GM12878 (cell line): Measurements from ENCODE around the gene SSMEM1. TPM values are rescaled to one million over a fixed set of nuclear protein-coding genes. Genes with fewer than 3 reads are reported as not detected.

ENCODE experiments used
- ATAC-seq: fragments of 200-7000 bp; cut with Tn5 transposase; 3 replicates; pipeline ENCODE4 v1.9.1; 2020; ENCODE audit warnings: mild to moderate bottlenecking, moderate library complexity
- BruUV-seq: library from RNA; stranded (reverse); fragments of 400-500 nt; replicated peaks from 2 replicates; lab custom pipeline; 2021; lab: Mats Ljungman, UMichigan
- CTCF ChIA-PET: fragments of 300-600 bp; sonication (Branson Sonifier 250); formaldehyde crosslinking; extraction: SDS; loops from one replicate; lab custom pipeline; 2021; ENCODE audit warnings: inconsistent platforms; lab: Yijun Ruan, JAX
- POLR2A ChIA-PET: fragments of 350-600 bp; formaldehyde crosslinking; extraction: SDS; loops from one replicate; lab custom pipeline; 2021; ENCODE audit warnings: inconsistent platforms; lab: Charles Lee
- RAD21 ChIA-PET: fragments of 300-600 bp; sonication (Branson Sonifier 250); formaldehyde crosslinking; loops from one replicate; lab custom pipeline; 2023; ENCODE audit warnings: antibody characterized with exemption; ENCODE audit not compliant: unreplicated experiment; lab: Charles Lee
- SMC1A ChIA-PET: fragments of 300-600 bp; sonication (Branson Sonifier 250); formaldehyde crosslinking; loops from one replicate; lab custom pipeline; 2023; ENCODE audit not compliant: unreplicated experiment, uncharacterized antibody; lab: Charles Lee
- DNase-seq: peaks from one replicate; pipeline ENCODE4 v3.0.0-alpha.2; 2011; ENCODE audit warnings: low read depth, low spot score
- FAIRE-seq: peaks from 3 replicates; lab custom pipeline; 2011; peaks lifted over from hg19 to GRCh38; lab: Jason Lieb, UNC
- H2AFZ ChIP-seq: 2 replicates; pipeline ENCODE4 v1.6.0; 2011; ENCODE audit warnings: low read depth, low read length, control low read depth; ENCODE audit not compliant: control insufficient read depth
- H3K27ac ChIP-seq: 2 replicates; pipeline ENCODE4 v1.5.1; 2011; ENCODE audit warnings: control low read depth; ENCODE audit not compliant: control insufficient read depth, insufficient read depth
- H3K27me3 ChIP-seq, 2 experiments: replicated peaks in 1 of 2; 2 replicates each; pipeline versions ENCODE4 v1.6.0 to v1.6.1; 2011; ENCODE audit warnings: low read length in 1 of 2; ENCODE audit not compliant: control insufficient read depth in 2 of 2, insufficient read depth in 2 of 2
- H3K36me3 ChIP-seq, 2 experiments: 2 replicates each; pipeline ENCODE4 v1.5.1; 2011; ENCODE audit warnings: low read length in 1 of 2; ENCODE audit not compliant: control insufficient read depth in 2 of 2, insufficient read depth in 2 of 2
- H3K4me1 ChIP-seq: 2 replicates; pipeline ENCODE4 v1.6.1; 2011; ENCODE audit warnings: mild to moderate bottlenecking, low read length, moderate library complexity, mixed read lengths; ENCODE audit not compliant: control insufficient read depth, insufficient read depth
- H3K4me2 ChIP-seq: 2 replicates; pipeline ENCODE4 v1.6.0; 2011; ENCODE audit warnings: control low read depth; ENCODE audit not compliant: control insufficient read depth, insufficient read depth
- H3K4me3 ChIP-seq: fragments of 200-600 bp; sonication (generic); 2 replicates; pipeline ENCODE4 v1.5.1; 2016
- H3K79me2 ChIP-seq: 2 replicates; pipeline ENCODE4 v1.6.0; 2011; ENCODE audit warnings: low read length; ENCODE audit not compliant: control insufficient read depth, insufficient read depth
- H3K9ac ChIP-seq: 2 replicates; pipeline ENCODE4 v1.8.0; 2011; ENCODE audit warnings: low read length, control low read depth, mixed read lengths; ENCODE audit not compliant: control insufficient read depth, insufficient read depth
- H3K9me3 ChIP-seq: replicated peaks from 3 replicates; pipeline ENCODE4 v1.5.1; 2011; ENCODE audit warnings: mild to moderate bottlenecking, low read length; ENCODE audit not compliant: control insufficient read depth, insufficient read depth
- H4K20me1 ChIP-seq: 2 replicates; pipeline ENCODE4 v1.6.0; 2011; ENCODE audit not compliant: control insufficient read depth, insufficient read depth
- ATF3 ChIP-seq: IDR thresholded peaks from 2 replicates; pipeline ENCODE4 v1.6.1; 2011; ENCODE audit warnings: low read depth, mild to moderate bottlenecking, low read length, moderate library complexity, borderline replicate concordance; ENCODE audit errors: extremely low read depth
- E4F1 ChIP-seq: fragments of 450-650 bp; IDR thresholded peaks from 2 replicates; pipeline ENCODE4 v1.6.1; 2018; ENCODE audit warnings: borderline replicate concordance, mild to moderate bottlenecking; ENCODE audit not compliant: partially characterized antibody
- EZH2 ChIP-seq: IDR thresholded peaks from 2 replicates; pipeline ENCODE4 v1.6.1; 2012; ENCODE audit warnings: low read depth, mild to moderate bottlenecking, control low read depth, inconsistent platforms, low read length, borderline replicate concordance; ENCODE audit not compliant: control insufficient read depth
- IRF4 ChIP-seq: IDR thresholded peaks from 2 replicates; pipeline ENCODE4 v1.6.1; 2011; ENCODE audit warnings: low read depth, low read length
- LARP7 ChIP-seq: fragments of 450-650 bp; IDR thresholded peaks from 2 replicates; pipeline ENCODE4 v1.6.1; 2017; ENCODE audit warnings: mild to moderate bottlenecking
- MEF2B ChIP-seq: fragments of 450-650 bp; IDR thresholded peaks from 2 replicates; pipeline ENCODE4 v1.6.1; 2018; ENCODE audit warnings: mild to moderate bottlenecking, moderate library complexity; ENCODE audit not compliant: partially characterized antibody, poor library complexity, severe bottlenecking
- MYB ChIP-seq: fragments of 150-350 bp; IDR thresholded peaks from 2 replicates; pipeline ENCODE4 v1.6.1; 2014; ENCODE audit warnings: mild to moderate bottlenecking, low read depth, low read length, borderline replicate concordance
- PKNOX1 ChIP-seq: fragments of 450-650 bp; IDR thresholded peaks from 2 replicates; pipeline ENCODE4 v1.6.1; 2016; ENCODE audit warnings: mild to moderate bottlenecking
- RAD51 ChIP-seq: fragments of 450-650 bp; IDR thresholded peaks from 2 replicates; pipeline ENCODE4 v1.6.1; 2016; ENCODE audit warnings: moderate library complexity, mild to moderate bottlenecking, inconsistent platforms
- SIN3A ChIP-seq: IDR thresholded peaks from 2 replicates; pipeline ENCODE4 v1.6.1; 2012; ENCODE audit warnings: low read depth, low read length, improper control_type of control experiment
- SP1 ChIP-seq: IDR thresholded peaks from one replicate; pipeline ENCODE4 v1.6.1; 2011; ENCODE audit warnings: low read depth, low read length
- TARDBP ChIP-seq: IDR thresholded peaks from 2 replicates; pipeline ENCODE4 v1.6.1; 2016; ENCODE audit warnings: borderline replicate concordance
- ZNF384 ChIP-seq: IDR thresholded peaks from 2 replicates; pipeline ENCODE4 v1.6.1; 2012; ENCODE audit warnings: low read depth, mild to moderate bottlenecking, low read length, improper control_type of control experiment, borderline replicate concordance
- ZNF622 ChIP-seq: fragments of 450-650 bp; IDR thresholded peaks from 2 replicates; pipeline ENCODE4 v1.6.1; 2017; ENCODE audit warnings: mild to moderate bottlenecking, inconsistent platforms
- WGBS: methylation state at CpG from one replicate; pipeline ENCODE4 v1.1.6; 2016; ENCODE audit warnings: low lambda C conversion rate; ENCODE audit not compliant: insufficient replicate concordance, insufficient coverage; ENCODE audit errors: missing lambda C conversion rate; 5-methylcytosine and 5-hydroxymethylcytosine counted together
- in situ Hi-C: fragments of 300-500 bp; cut with MboI; formaldehyde crosslinking; loops from 9 replicates; pipeline ENCODE4 v1.14.3; 2018; ENCODE audit warnings: mixed read lengths
- intact Hi-C: fragments of 100-400 bp; cut with micrococcal nuclease; formaldehyde crosslinking; loops from one replicate; pipeline ENCODE4 v1.14.2; 2022; ENCODE audit not compliant: unreplicated experiment
- polyA plus RNA-seq, 11 experiments: library from polyadenylated mRNA; depleted of rRNA in 4 of 11; unstranded in 6 of 11; stranded (reverse) in 5 of 11; fragments of >200 nt; fragmentation: Nextera tagmentation in 4 of 11; fragmentation: Illumina TruSeq in 1 of 11; extraction: Ambion mirVana in 4 of 11; extraction: Trizol in 1 of 11; gene quantifications; 1 replicate in 1 of 11; 2 replicates in 10 of 11; pipeline versions ENCODE4 v1.2.1 to v1.2.3, GENCODE V29; 2011 to 2016; ENCODE audit warnings: inconsistent platforms in 2 of 11, missing spikeins in 2 of 11, low read depth in 1 of 11
- total RNA-seq, 4 experiments: library from RNA; depleted of rRNA in 3 of 4; stranded (reverse); fragments of >200 nt in 3 of 4; fragmentation: Illumina TruSeq in 1 of 4; extraction: Trizol in 1 of 4; gene quantifications; 2 replicates each; pipeline versions ENCODE4 v1.2.1 to v1.2.3, GENCODE V29; 2013 to 2021
- TF ChIP-seq, protein P1 (sequence below): fragments of 450-650 bp; IDR thresholded peaks from 2 replicates; pipeline ENCODE4 v1.6.1; 2016; ENCODE audit warnings: mild to moderate bottlenecking
- TF ChIP-seq, protein P2 (sequence below): IDR thresholded peaks from 2 replicates; pipeline ENCODE4 v1.6.1; 2011; ENCODE audit warnings: borderline replicate concordance, low read depth, mild to moderate bottlenecking, moderate library complexity, mixed read lengths, low read length; ENCODE audit not compliant: insufficient read depth; ENCODE audit errors: extremely low read length
- TF ChIP-seq, protein P3 (sequence below): IDR thresholded peaks from 2 replicates; pipeline ENCODE4 v1.6.1; 2012; ENCODE audit warnings: low read length, inconsistent platforms

SSMEM1 gene
- total and polyA plus RNA-seq, 10 of the 15 experiments (the other 5 are each of a cell fraction or from before 2014, with no cell fraction given) = not detected

DNA sequence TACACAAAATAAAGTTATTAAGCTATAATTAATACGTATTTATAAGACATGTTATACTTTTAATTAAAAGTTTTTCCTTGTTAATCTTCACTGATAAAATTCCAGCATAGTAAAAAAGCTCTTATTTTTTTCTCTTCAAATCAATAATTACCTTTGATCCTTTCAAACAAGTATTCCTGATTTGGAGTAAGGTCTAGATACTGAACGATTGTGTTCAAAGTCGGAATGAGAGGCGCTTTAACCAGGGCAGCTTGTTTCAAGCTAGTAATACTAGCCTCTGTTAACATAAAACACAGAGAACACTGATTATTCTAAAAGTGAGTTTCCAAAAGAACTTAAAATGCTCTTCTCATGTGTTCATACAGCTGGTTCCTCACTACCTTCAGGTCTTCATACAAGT lies 29.4 kb upstream of the SSMEM1 start:
- ChIA-PET RAD21 (no interaction called here), SMC1A (interaction anchor here (0.7 to 1.4 kb wide), 5 partner anchors 13 to 580 kb away, joined by 3 to 4 read pairs (median 3); no protein-coding TSS in a partner anchor), CTCF (interaction anchor here (1.3 kb wide), 1 partner anchor 68 kb away, joined by 3 read pairs; no protein-coding TSS in a partner anchor), POLR2A (interaction anchor here (0.6 to 1.0 kb wide), 3 partner anchors 9 to 728 kb away, joined by 3 to 5 read pairs (median 3); no protein-coding TSS in a partner anchor)
- no peak overlapping the region for H3K9ac ChIP-seq
- no peak for FAIRE-seq
- no peaks in the 10 kb centered on the region for H3K9me3 ChIP-seq
- intact Hi-C loops = no loop called here
- no peaks in the 10 kb centered on the region for H3K27me3 ChIP-seq
- WGBS = 86% methylated on average over 4 of the region's 4 CpGs
- ATAC-seq = no peak
- DNase-seq = no peak
- H3K4me3 ChIP-seq = no peak overlapping the region
- no peak overlapping the region for H3K27ac ChIP-seq
- peaks cover 6% of the 10 kb centered on the region; the same call in 1 of the 2 replicates for H3K4me1 ChIP-seq
- H4K20me1 ChIP-seq = no peaks in the 10 kb centered on the region
- no peak overlapping the region for H2AFZ ChIP-seq
- no peak overlapping the region for H3K4me2 ChIP-seq
- H3K79me2 ChIP-seq = no peaks in the 10 kb centered on the region
- no TSS peak for BruUV-seq
- in situ Hi-C loops = no loop called here
- peaks cover 4 to 14% of the 10 kb centered on the region in 2 experiments; a peak in 3 of 4 replicates for H3K36me3 ChIP-seq
- no peak for TF ChIP-seq SIN3A
- no peak for TF ChIP-seq MEF2B
- TF ChIP-seq, protein P1, sequence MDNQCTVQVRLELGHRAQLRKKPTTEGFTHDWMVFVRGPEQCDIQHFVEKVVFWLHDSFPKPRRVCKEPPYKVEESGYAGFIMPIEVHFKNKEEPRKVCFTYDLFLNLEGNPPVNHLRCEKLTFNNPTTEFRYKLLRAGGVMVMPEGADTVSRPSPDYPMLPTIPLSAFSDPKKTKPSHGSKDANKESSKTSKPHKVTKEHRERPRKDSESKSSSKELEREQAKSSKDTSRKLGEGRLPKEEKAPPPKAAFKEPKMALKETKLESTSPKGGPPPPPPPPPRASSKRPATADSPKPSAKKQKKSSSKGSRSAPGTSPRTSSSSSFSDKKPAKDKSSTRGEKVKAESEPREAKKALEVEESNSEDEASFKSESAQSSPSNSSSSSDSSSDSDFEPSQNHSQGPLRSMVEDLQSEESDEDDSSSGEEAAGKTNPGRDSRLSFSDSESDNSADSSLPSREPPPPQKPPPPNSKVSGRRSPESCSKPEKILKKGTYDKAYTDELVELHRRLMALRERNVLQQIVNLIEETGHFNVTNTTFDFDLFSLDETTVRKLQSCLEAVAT = no peak
- no peak for TF ChIP-seq SP1
- no peak for TF ChIP-seq ZNF622
- TF ChIP-seq, protein P2, sequence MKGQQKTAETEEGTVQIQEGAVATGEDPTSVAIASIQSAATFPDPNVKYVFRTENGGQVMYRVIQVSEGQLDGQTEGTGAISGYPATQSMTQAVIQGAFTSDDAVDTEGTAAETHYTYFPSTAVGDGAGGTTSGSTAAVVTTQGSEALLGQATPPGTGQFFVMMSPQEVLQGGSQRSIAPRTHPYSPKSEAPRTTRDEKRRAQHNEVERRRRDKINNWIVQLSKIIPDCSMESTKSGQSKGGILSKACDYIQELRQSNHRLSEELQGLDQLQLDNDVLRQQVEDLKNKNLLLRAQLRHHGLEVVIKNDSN = no peak
- no peak for TF ChIP-seq EZH2
- TF ChIP-seq, protein P3, sequence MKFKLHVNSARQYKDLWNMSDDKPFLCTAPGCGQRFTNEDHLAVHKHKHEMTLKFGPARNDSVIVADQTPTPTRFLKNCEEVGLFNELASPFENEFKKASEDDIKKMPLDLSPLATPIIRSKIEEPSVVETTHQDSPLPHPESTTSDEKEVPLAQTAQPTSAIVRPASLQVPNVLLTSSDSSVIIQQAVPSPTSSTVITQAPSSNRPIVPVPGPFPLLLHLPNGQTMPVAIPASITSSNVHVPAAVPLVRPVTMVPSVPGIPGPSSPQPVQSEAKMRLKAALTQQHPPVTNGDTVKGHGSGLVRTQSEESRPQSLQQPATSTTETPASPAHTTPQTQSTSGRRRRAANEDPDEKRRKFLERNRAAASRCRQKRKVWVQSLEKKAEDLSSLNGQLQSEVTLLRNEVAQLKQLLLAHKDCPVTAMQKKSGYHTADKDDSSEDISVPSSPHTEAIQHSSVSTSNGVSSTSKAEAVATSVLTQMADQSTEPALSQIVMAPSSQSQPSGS = no peak
- TF ChIP-seq MYB = no peak
- no peak for TF ChIP-seq TARDBP
- TF ChIP-seq LARP7 = no peak
- TF ChIP-seq IRF4 = no peak
- no peak for TF ChIP-seq E4F1
- TF ChIP-seq ZNF384 = no peak
- TF ChIP-seq PKNOX1 = no peak
- TF ChIP-seq ATF3 = no peak
- TF ChIP-seq RAD51 = no peak
